H9 (cell line): ENCODE measurements around the gene KRT1. TPM values are rescaled to one million over a fixed set of nuclear protein-coding genes. Genes with fewer than 3 reads are reported as not detected.

Experiments used
- DNase-seq: peaks from one replicate; pipeline ENCODE4 v3.0.0-alpha.2; 2017
- H2AFZ ChIP-seq: one replicate; pipeline ENCODE4 v1.6.1; 2013; ENCODE audit warnings: mild to moderate bottlenecking, low read length, control low read depth, moderate library complexity
- H2AK5ac ChIP-seq: 2 replicates; pipeline ENCODE4 v1.6.1; 2013; ENCODE audit warnings: low read length, control low read depth, mixed read lengths; ENCODE audit not compliant: insufficient read length
- H2BK120ac ChIP-seq: one replicate; pipeline ENCODE4 v1.6.1; 2013; ENCODE audit warnings: low read depth, mild to moderate bottlenecking, low read length, control low read depth, inconsistent platforms; ENCODE audit not compliant: poor library complexity, severe bottlenecking
- H2BK12ac ChIP-seq: 2 replicates; pipeline ENCODE4 v1.6.1; 2013; ENCODE audit warnings: low read length, control low read depth, mixed read lengths, low read depth; ENCODE audit not compliant: insufficient read length
- H2BK15ac ChIP-seq: 2 replicates; pipeline ENCODE4 v1.6.1; 2013; ENCODE audit warnings: low read depth, low read length, control low read depth
- H2BK20ac ChIP-seq: one replicate; pipeline ENCODE4 v1.6.1; 2013; ENCODE audit warnings: low read depth, mild to moderate bottlenecking, low read length, control low read depth, inconsistent platforms; ENCODE audit not compliant: poor library complexity, severe bottlenecking
- H2BK5ac ChIP-seq: 2 replicates; pipeline ENCODE4 v1.6.1; 2013; ENCODE audit warnings: low read length, control low read depth, mixed read lengths; ENCODE audit not compliant: insufficient read length
- H3K14ac ChIP-seq: 2 replicates; pipeline ENCODE4 v1.6.1; 2013; ENCODE audit warnings: low read length, control low read depth; ENCODE audit not compliant: insufficient read depth
- H3K18ac ChIP-seq: 2 replicates; pipeline ENCODE4 v1.6.1; 2013; ENCODE audit warnings: low read depth, mild to moderate bottlenecking, mixed read lengths, low read length, control low read depth; ENCODE audit not compliant: insufficient read length
- H3K23ac ChIP-seq: 2 replicates; pipeline ENCODE4 v1.6.1; 2013; ENCODE audit warnings: low read length, control low read depth, mixed read lengths, low read depth; ENCODE audit not compliant: insufficient read length
- H3K23me2 ChIP-seq: 2 replicates; pipeline ENCODE4 v1.6.1; 2013; ENCODE audit warnings: low read depth, mild to moderate bottlenecking, mixed read lengths, low read length, control low read depth; ENCODE audit not compliant: insufficient read length, poor library complexity, severe bottlenecking
- H3K27ac ChIP-seq: 2 replicates; pipeline ENCODE4 v1.5.1; 2013; ENCODE audit warnings: low read length, control low read depth, mixed read lengths, low read depth; ENCODE audit not compliant: insufficient read length
- H3K27me3 ChIP-seq: 2 replicates; pipeline ENCODE4 v1.6.1; 2013; ENCODE audit warnings: low read length, control low read depth, inconsistent platforms; ENCODE audit not compliant: insufficient read depth
- H3K4ac ChIP-seq: 2 replicates; pipeline ENCODE4 v1.6.1; 2013; ENCODE audit warnings: low read depth, mild to moderate bottlenecking, control low read depth, inconsistent platforms, low read length, moderate library complexity
- H3K4me1 ChIP-seq: 2 replicates; pipeline ENCODE4 v1.6.1; 2013; ENCODE audit warnings: low read length, control low read depth, inconsistent platforms; ENCODE audit not compliant: insufficient read depth
- H3K4me2 ChIP-seq: 2 replicates; pipeline ENCODE4 v1.6.1; 2013; ENCODE audit warnings: low read length, control low read depth, mixed read lengths; ENCODE audit not compliant: insufficient read length, insufficient read depth
- H3K56ac ChIP-seq: 2 replicates; pipeline ENCODE4 v1.6.1; 2013; ENCODE audit warnings: low read depth, mild to moderate bottlenecking, mixed read lengths, low read length, control low read depth; ENCODE audit not compliant: insufficient read length
- H3K79me1 ChIP-seq: 2 replicates; pipeline ENCODE4 v1.6.1; 2013; ENCODE audit warnings: low read depth, mild to moderate bottlenecking, moderate library complexity, low read length, control low read depth, inconsistent platforms; ENCODE audit not compliant: insufficient read depth, poor library complexity, severe bottlenecking
- H3K79me2 ChIP-seq: 2 replicates; pipeline ENCODE4 v1.6.1; 2013; ENCODE audit warnings: low read length, control low read depth, inconsistent platforms; ENCODE audit not compliant: insufficient read depth
- H3K9ac ChIP-seq: 2 replicates; pipeline ENCODE4 v1.6.1; 2013; ENCODE audit warnings: low read length, control low read depth, mixed read lengths; ENCODE audit not compliant: insufficient read length; ENCODE audit errors: extremely low read depth
- H3K9me3 ChIP-seq: one replicate; pipeline ENCODE4 v1.6.1; 2013; ENCODE audit warnings: low read depth, low read length, inconsistent platforms; ENCODE audit not compliant: control insufficient read depth
- H3T11ph ChIP-seq: one replicate; pipeline ENCODE4 v1.6.1; 2013; ENCODE audit warnings: mild to moderate bottlenecking, low read length, control low read depth, inconsistent platforms
- H4K20me1 ChIP-seq: one replicate; pipeline ENCODE4 v1.6.1; 2013; ENCODE audit not compliant: control insufficient read depth, insufficient read length, insufficient read depth
- H4K5ac ChIP-seq: 2 replicates; pipeline ENCODE4 v1.6.1; 2013; ENCODE audit warnings: low read depth, mild to moderate bottlenecking, mixed read lengths, low read length, control low read depth; ENCODE audit not compliant: insufficient read length
- H4K8ac ChIP-seq: replicated peaks from 2 replicates; pipeline ENCODE4 v1.6.1; 2013; ENCODE audit warnings: low read length, control low read depth, mixed read lengths, low read depth; ENCODE audit not compliant: insufficient read length
- H4K91ac ChIP-seq: 2 replicates; pipeline ENCODE4 v1.6.1; 2013; ENCODE audit warnings: low read depth, mild to moderate bottlenecking, moderate library complexity, mixed read lengths, low read length, control low read depth; ENCODE audit not compliant: insufficient read length
- H3K27ac Mint-ChIP-seq, 3 experiments: 2 replicates in 2 of 3; 3 replicates in 1 of 3; pipeline ENCODE4 v1.8.0; 2020 to 2021; ENCODE audit warnings: mixed read lengths in 3 of 3, mild to moderate bottlenecking in 1 of 3, moderate library complexity in 1 of 3
- H3K27me3 Mint-ChIP-seq: 2 replicates; pipeline ENCODE4 v1.8.0; 2021; ENCODE audit warnings: low read depth, mild to moderate bottlenecking, moderate library complexity, mixed read lengths
- H3K36me3 Mint-ChIP-seq, 3 experiments: 2 replicates in 2 of 3; 3 replicates in 1 of 3; pipeline ENCODE4 v1.8.0; 2020 to 2021; ENCODE audit warnings: low read depth in 3 of 3, mixed read lengths in 3 of 3; ENCODE audit not compliant: insufficient read depth in 1 of 3
- H3K4me1 Mint-ChIP-seq, 2 experiments: 2 replicates each; pipeline ENCODE4 v1.8.0; 2020; ENCODE audit warnings: mixed read lengths in 2 of 2
- H3K4me3 Mint-ChIP-seq, 2 experiments: 2 replicates in 1 of 2; 3 replicates in 1 of 2; pipeline ENCODE4 v1.8.0; 2020 to 2021; ENCODE audit warnings: mild to moderate bottlenecking in 2 of 2, mixed read lengths in 2 of 2, moderate library complexity in 1 of 2
- H3K9me3 Mint-ChIP-seq, 2 experiments: 2 replicates in 1 of 2; 3 replicates in 1 of 2; pipeline ENCODE4 v1.8.0; 2020; ENCODE audit warnings: mild to moderate bottlenecking in 2 of 2, mixed read lengths in 2 of 2, moderate library complexity in 1 of 2
- CTCF ChIP-seq: fragments of 200-600 bp; sonication (generic); conservative IDR thresholded peaks from 3 replicates; pipeline ENCODE4 v1.8.0; 2021; ENCODE audit warnings: antibody characterized with exemption, mild to moderate bottlenecking
- WGBS: extraction: QIAGEN DNeasy Blood & Tissue Kit; methylation state at CpG from one replicate; pipeline ENCODE4 v1.1.7; 2013; ENCODE audit warnings: missing lambda C conversion rate, low lambda C conversion rate, mixed read lengths; ENCODE audit not compliant: insufficient read length; ENCODE audit errors: extremely low coverage; 5-methylcytosine and 5-hydroxymethylcytosine counted together
- total RNA-seq: library from RNA; stranded (reverse); gene quantifications from 2 replicates; pipeline ENCODE4 v1.2.1, GENCODE V29; 2021

KRT1 gene
- total RNA-seq, 1 experiment from 2014 or later: not detected

- H2BK5ac ChIP-seq: no peak overlapping the region
- H3K9me3 ChIP-seq: no peaks in the 10 kb centered on the region
- H2AFZ ChIP-seq: no peak overlapping the region
- Mint-ChIP-seq H3K4me3 (no peak overlapping the region), H3K36me3 (no peaks in the 10 kb centered on the region), H3K4me1 (peaks cover 0 to 5% of the 10 kb centered on the region in 2 experiments; a peak in 2 of 4 replicates), H3K9me3 (no peaks in the 10 kb centered on the region), H3K27me3 (peaks cover 56% of the 10 kb centered on the region), H3K27ac (no peak overlapping the region; a peak in 2 of 7 replicates)
- no CpG with 5 or more reads among the region's 12 CpGs for WGBS
- no peak overlapping the region for H4K91ac ChIP-seq
- H2AK5ac ChIP-seq: no peak overlapping the region
- H3K18ac ChIP-seq: no peak overlapping the region
- no peak for TF ChIP-seq CTCF
- H3K56ac ChIP-seq: no peak overlapping the region
- DNase-seq: no peak
- no peak overlapping the region for H3K4me2 ChIP-seq
- H3K4ac ChIP-seq: no peak overlapping the region
- H2BK120ac ChIP-seq: no peak overlapping the region
- no peak overlapping the region for H2BK20ac ChIP-seq
- H2BK12ac ChIP-seq: no peak overlapping the region
- no peak overlapping the region for H2BK15ac ChIP-seq
- no peaks in the 10 kb centered on the region for H4K20me1 ChIP-seq
- H3K27me3 ChIP-seq: no peaks in the 10 kb centered on the region; the same call in 1 of the 2 replicates
- no peak overlapping the region for H4K8ac ChIP-seq
- H3K4me1 ChIP-seq: no peaks in the 10 kb centered on the region
- H3K9ac ChIP-seq: no peak overlapping the region
- H3K23me2 ChIP-seq: no peaks in the 10 kb centered on the region
- no peak overlapping the region for H4K5ac ChIP-seq
- no peaks in the 10 kb centered on the region for H3K79me2 ChIP-seq
- H3K27ac ChIP-seq: no peak overlapping the region
- no peaks in the 10 kb centered on the region for H3K79me1 ChIP-seq
- no peak overlapping the region for H3T11ph ChIP-seq
- H3K23ac ChIP-seq: no peak overlapping the region
- H3K14ac ChIP-seq: no peak overlapping the region
Measured at GRCh38 chr12:52683575-52684300, 3.5 kb upstream of the KRT1 start.
